Glomerular visceral epithelial cell (primary cell): ENCODE measurements around the gene LGALS4.
"Not testable (repeated sequence)": the region's sequence is repeated elsewhere in the genome, so short reads cannot be mapped to it uniquely, and the experiment has no call there.

Experiments
- DNase-seq: peaks from one replicate; pipeline ENCODE4 v3.0.0-alpha.2; 2016; ENCODE audit errors: extremely low spot score

Gene LGALS4

GRCh38 chr19:38770949-38771275 lies 41.8 kb downstream of the LGALS4 start:
- DNase-seq, result not testable (repeated sequence)

GRCh38 chr19:38770228-38770948 lies 42.4 kb downstream of the LGALS4 start:
- DNase-seq, result not testable (repeated sequence)

- peak; percentile 48 for DNase-seq
These were observed 43.0 kb downstream of the LGALS4 start for GRCh38 chr19:38769635-38770211.

- DNase-seq, result no peak
These were observed 46.3 kb downstream of the LGALS4 start for GRCh38 chr19:38766276-38767047.

- DNase-seq, result no peak
These were observed 47.5 kb downstream of the LGALS4 start for GRCh38 chr19:38765214-38765613.

- DNase-seq, result peak; percentile 44
These were observed 48.9 kb downstream of the LGALS4 start for GRCh38 chr19:38763795-38764220.

- not testable (repeated sequence) for DNase-seq
These were observed 50.8 kb downstream of the LGALS4 start for GRCh38 chr19:38761884-38762389.

- DNase-seq, result not testable (repeated sequence)
These were observed 51.8 kb downstream of the LGALS4 start for GRCh38 chr19:38760805-38761517.

- peak; percentile 44 for DNase-seq
These were observed 53.1 kb downstream of the LGALS4 start for GRCh38 chr19:38759590-38760003.

GRCh38 chr19:38754196-38754595 lies 58.5 kb downstream of the LGALS4 start:
- DNase-seq, result not testable (repeated sequence)

- not testable (repeated sequence) for DNase-seq
These were observed 59.0 kb downstream of the LGALS4 start for GRCh38 chr19:38753783-38754182.
